Non-pigmented ciliary epithelial cell (primary cell): ENCODE results near the gene KIDINS220.

Source experiments
- DNase-seq: peaks from one replicate; pipeline ENCODE4 v3.0.0-alpha.2; 2010; ENCODE audit warnings: low read depth

KIDINS220 gene

DNA sequence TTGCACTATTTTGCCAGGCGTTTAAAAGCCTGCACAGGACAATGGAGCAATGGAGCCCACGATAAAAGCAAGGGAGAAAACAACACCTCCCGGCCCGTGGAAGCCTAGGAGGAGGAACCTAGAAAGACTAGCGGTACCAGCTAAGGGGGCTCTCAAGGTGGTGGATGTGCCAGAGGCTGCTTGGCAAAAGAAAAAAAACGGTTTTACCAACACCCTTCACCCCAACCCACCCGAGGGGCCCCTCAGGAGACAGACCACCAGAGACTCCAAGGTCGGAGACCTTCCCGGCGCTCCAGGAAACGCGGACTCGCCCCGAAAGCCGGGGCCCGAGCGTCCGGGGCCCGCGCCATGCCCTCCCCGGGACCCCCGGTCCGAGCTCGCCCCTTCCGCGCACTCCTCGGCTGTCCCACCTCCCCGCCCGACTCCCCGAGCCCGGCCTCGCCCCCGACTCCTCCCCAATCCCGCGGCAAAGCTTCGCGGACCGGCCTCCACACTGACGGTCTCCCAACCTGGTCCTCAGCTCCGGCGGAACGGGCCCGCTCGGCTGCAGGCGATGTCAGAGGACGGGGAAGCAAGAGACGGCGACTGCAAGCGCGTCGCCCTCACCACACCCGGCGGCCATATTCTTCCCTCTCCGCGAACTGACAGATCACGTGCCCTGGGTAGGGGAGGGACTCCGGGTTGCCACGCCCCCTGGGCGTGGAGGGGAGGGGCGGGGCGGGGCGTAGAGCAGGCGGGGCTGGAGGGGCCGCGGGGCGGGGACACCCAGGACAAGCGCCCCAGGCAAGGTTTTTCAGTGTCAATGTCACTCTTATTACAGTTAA, at the start of gene KIDINS220:
TSS of gene KIDINS220 (minus strand) at position 643 of the 824 bp plus-strand sequence. CDS start 10,520 bp downstream, outside the sequence.
- DNase-seq = no peak

DNA sequence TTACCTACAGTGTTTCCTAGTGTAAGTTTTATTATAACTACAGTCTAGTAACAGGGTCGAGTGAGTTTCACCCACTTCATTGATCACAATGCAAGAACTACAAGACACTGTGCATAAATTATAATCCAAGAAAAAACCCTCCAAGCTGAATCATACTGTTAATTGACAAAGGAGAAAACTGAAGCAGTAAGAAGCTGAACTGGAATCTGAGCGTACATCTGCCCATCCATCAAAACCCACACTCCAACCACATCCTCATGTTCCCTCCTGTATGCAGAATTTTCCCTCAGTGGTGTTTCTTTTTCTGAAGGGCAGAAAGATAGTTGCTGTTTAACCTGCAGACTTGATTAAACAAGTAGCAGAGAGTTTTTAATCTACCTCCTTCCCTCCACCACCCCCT, 49.5 kb upstream of the KIDINS220 start:
- no peak for DNase-seq

DNA sequence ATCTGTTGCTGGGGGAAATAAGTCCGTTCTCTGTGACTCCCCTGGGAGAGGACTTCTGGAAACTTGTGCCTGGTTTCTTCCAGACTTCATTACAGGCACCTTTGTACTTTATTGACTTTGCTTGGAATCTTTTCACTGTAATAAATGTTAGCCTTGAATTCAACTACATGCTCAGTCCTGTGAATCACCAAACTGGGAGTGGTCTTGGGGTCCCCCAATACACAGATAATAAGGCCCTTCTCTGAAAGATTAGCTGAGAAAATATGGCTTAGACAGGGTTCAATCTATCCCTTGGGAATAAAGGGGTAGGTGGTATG, 48.7 kb upstream of the KIDINS220 start:
- no peak for DNase-seq

DNA sequence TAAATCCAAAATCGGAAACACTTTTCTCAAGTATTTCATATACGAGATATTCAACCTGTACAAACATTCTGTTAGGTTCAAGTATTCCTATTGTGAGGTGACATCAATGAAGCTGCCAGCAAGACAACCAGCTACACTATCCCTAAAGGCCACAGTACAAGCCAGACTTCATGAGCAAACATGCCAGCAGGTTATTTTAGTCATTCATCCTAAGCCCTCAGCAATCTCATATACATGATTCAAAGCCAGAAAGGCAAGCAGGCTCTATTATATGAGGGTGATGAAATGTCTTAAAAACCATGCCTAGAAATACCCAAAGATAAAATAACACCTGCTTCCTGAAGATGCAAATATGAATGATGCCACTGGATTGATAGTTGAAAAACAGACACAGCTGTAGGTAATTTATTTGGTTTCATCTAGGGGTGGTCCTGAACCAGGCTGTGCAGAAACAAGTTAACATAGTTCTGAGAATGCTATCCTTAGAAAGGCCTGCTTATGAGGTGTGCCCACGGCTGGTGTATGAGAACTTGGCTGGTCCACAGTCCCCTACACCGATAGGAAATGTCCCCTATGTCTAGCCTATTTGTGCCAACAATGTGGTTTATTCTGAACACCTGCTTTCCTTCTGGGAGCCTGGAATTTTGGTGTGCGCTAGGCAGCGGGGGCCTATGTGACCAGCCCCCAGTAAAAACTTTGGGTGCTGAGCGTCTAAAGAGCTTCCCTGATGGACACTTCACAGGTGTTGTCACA, 48.2 kb upstream of the KIDINS220 start:
- DNase-seq = no peak

DNA sequence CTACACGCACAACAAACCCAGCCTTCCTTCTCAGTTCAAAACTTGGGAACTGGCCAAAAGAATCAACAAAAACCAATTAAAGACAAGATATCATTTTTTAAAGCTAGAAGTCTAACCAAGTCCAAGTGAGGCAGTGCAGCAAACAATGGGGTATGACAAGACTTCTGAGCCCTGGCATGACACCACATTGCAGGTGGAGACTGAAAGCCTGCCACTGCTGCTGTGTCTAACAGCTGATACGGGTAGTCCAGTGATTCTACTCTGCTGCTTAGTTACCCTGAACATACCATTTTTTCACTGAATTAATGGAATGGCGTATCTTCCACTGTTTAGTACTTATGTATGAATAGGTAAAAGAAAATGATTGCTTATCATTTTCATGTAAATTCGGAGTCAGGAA, 47.4 kb upstream of the KIDINS220 start:
- no peak for DNase-seq

DNA sequence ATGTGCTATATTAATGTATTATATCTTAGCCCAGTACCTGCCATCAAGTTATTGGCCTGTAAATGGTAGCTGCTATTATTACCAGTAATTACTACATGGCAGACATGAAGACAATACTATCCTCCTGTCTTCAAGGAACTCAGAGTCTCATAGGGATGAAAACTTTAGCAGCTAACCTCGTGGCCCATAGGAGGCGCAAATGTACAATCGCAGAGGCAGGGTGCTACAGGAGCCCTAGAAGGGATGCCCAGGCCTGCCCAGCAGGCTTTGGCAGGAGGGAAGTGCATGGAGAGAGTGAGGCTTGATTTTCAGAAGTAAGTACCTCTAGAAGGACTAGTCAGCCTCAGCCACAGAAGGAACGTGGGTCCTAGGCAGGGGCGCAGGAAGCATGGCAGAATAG, 44.7 kb upstream of the KIDINS220 start:
- DNase-seq = no peak

DNA sequence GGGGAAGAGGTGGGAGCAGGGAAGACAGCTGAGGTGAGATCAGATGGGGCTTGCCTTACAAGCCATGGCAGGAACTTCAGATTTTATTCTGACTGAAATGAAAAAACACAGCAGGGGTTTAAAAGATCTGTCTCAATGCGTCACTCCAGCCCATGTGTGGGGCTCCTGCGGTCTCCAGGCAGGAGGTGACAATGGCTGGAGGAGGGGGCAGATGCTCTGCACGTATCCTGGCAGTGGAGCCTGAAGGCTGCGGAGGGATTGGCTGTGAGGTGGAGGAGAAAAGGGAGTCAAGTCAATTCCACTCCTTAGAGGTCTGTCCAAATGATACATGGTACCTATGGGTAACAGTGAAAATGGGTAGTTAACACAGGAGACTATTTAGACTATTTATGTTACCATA, 40.5 kb upstream of the KIDINS220 start:
- DNase-seq = no peak

DNA sequence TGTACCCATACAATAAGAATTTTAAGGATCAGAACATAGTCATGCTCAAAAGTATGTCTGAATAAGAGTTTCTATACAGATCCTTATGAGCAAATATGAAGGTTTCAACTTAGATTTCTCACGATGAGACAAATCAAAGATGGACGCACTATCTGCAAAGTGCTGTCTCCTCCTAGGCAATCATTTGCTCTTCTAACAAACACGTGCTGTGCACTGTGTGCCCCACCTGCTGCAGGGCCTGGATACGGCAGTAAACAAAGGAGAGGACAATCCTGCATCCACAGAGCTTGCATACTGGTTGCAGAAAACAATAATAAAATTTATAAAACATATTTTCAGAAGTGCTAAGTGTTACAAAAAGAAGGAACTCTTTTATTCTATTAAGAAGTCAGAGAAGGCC, 39.9 kb upstream of the KIDINS220 start:
- no peak for DNase-seq

DNA sequence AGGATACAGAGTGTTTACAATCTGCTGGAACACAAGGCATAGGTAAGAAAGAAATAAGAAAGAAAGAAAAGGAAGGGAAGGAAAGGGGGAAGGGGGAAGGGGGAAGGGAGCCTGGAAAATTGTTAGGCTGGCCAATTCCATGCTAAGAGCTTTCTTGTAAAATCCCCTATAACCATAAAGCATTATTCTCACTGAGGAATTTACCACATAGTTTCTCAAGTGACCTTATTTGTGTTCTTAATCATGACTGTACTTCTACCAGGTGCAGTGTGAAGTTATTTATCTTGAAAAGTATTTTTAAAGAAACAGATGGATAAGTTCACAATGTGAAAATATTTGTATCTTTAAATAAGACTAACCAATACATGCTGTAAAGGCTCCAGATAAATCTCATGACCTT, 39.2 kb upstream of the KIDINS220 start:
- no peak for DNase-seq

DNA sequence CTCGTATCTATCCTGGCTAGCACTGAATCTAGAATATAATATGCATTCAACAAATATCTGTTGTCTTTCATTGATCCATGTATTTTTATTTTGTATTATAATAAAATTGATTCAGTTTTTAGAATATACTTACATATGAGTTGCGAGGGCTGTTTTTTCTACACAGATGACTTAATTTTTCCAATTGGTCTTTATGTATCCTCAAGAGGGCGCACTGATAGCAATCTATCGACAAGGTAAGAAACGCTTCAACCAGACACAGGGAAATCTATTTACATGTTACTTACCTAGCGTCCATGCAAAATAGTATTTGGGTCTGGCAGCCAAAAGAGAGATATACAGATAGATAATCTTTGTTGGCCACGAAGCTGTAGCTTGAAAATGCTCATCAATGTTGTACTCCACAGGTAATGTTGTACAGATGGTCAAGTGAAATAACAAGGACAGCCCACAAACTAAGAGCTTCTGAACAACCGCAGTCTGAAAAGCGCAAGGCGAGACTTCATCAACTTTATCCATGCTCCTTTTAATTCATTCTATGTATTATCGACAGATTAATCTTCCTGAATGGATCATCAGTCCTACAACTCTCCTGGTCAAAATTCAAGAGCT, 35.5 kb upstream of the KIDINS220 start:
- no peak for DNase-seq

DNA sequence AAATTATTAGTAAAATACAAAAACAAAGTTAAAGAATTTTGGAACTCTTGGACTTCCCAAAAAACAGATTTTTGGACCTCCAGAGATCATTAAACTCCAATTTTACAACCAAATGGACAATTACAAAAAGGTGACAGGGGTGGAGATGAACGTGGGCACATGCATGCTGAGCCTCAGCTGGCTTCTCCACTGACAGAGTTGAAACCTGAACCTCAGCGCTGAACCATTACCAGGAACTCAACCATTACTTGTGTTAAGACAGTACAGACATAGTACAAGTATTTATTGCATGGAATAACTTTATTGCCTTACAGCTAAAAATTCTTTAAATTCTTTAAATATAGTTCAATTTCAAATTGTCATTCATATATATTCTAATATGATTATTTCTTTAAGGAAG, 33.0 kb upstream of the KIDINS220 start:
- no peak for DNase-seq

DNA sequence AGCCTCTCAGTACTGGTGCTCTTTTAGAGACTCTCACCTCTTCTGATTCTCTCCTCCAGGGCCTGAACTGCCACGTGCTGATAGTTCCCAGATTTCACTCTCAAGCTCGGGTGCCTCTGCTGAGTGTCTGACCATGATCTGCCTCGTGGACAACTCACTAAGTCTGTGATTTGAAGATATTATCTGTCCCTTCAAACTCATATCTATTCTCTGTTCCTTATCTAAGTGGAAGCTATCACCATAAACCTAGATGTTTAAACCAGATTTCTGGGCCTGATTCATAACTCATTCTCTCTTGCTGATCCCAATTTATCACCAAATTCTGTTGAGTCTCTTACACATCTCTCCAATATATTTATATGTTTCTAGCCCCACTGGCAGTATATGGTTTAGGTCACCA, 29.9 kb upstream of the KIDINS220 start:
- DNase-seq = no peak

DNA sequence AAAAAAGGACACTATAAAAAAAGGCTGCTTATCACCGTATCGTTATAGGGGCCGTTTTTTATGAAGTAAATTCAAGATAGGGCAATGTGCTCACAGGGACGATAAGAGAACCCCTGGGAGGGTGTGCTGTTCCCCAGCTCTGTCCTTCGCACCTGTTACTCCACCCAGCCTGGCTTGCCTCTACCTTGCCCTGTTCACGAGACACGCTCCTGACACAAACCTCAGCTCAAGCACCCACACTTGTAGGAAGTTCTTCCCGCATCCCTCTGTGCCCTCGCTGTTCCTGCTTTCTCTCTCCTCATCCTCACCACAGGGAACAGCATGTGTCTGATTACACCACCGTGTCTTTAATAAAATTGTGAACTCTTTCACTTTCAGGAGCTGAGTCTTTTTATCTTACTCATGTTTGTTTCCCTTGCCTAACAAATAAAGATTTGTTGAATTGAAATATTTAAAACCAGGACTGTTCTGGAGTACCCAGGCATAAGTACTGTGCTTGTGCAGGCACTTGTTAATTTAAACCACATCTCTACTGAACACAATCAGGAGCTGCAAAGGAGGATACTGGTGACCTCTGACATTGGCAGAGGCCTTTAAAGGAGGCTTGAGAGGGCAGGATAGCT, 26.0 kb upstream of the KIDINS220 start:
- no peak for DNase-seq

DNA sequence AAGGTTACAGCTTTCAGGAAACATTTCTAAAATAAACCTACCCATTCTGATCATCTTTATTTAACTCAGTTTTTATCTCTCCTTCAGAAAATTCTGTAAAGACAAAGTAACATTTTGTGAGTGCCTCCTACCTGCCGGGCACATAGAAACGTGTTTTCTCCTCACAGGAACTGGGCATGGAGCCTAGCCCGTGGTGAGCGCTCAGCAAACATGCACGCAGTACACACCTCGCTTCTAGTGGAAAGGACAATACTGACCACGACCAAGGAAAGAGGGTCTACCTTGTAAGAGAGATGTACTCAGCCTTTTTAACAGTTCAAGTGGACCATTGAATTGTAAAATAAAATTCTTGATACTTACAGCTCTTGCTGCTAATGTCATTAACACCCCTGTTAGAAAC, 24.8 kb upstream of the KIDINS220 start:
- DNase-seq = no peak

DNA sequence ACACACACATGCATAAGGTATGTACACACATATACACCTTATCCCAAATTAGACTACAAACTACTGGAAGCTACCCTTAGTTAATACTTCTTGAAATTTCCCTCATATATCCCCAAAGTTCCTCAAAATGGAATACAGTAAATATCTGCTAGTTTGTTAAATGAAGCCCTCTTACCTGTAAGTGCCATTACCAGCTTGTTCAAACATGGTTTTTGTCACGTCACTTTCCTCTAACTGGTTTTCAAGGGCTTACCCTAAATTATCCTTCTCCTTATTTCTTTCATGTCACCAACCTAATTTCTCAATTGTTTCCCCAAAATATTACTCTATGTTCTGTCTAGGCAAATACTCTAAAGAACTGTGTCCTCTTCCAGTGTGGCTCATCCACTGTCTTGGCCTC, 24.4 kb upstream of the KIDINS220 start:
- no peak for DNase-seq

DNA sequence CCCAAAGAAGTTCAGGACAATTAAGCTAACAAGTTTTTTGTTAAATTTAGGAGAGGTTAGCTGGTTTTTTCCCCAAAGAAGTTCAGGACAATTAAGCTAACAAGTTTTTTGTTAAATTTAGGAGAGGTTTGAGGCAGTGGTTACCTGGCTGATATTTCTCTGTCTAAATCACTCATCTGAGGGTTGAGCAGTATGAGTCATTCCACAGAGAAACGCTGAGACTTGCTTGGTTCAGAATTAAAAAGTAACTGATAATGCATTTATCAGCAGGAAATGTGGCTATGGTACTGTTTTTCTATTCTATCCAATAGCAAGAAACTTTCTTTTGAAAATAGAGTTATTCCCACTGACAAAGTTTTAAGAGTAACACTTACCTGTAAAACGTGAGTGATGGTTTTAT, 22.8 kb upstream of the KIDINS220 start:
- no peak for DNase-seq

DNA sequence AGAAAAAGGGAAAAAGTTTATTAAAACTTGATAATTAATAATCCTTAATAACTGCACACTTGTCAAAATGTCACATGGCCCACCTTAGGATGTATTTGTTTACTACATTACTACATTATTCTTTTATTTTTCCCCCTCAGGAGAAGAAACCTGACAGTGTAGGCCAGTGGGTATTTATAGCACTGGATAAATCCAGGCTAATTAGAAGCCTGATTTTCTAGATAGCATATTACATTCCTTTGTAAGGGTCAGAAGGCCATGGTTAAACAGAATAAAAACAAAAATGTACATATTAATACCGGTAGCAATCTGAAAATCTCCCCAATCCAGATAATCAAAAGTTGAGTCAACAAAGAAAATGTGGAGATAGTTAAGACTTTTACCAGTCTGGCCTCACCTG, 21.5 kb upstream of the KIDINS220 start:
- DNase-seq = no peak

DNA sequence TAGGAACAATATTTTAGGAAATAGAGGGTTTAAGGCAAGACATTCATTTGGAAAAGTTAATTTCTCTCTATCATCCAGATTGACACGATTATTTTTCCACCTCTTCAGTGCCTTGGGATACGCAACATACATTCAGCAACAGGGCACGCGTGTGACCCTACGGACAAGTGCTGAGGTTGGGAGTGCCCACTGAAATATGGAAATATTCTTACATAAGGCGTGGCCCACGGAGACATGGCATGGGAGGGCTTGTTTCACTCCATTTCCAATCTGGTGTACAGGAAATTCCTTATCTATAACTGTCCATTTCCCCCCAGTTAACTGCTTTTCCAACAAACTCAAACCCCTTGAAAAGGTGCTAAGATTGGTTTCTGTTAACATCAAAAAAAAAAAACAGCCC, 20.9 kb upstream of the KIDINS220 start:
- DNase-seq = no peak

DNA sequence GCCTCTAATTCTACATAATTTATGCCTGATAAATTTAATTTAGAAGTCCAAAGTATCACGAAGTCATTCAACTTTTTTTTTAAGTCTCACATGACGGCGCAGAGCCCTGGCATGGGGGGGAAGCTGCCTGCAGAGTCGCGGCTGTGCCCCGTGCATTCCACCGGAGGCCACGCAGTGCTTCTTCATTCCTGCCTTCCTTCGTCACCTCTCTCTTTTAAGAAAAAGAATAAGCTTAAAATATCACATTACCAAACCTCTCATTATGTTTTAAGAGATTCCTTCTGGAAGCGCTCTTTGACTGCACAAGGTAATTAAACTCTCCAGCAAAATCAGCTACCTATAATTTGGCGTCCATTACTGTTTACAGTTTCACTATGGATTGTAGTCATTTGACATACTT, 20.3 kb upstream of the KIDINS220 start:
- DNase-seq = no peak

DNA sequence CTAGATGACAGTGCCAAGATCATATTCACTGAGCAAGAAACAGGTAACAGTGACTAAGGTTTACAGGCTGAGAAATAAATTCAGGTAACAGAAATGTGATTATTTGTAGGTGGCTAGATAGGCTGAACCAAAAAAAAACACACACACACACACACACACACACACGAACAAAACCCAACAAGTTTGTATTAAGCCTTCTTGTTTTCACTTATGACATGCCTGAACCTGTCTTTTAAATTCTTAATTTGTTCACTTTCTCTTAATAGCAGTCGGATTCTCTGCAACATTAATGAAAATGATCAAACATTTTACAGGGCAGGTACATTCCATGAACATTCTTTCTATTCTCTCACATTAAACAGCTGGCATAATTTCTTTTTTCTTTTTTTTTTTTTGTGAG, 18.8 kb upstream of the KIDINS220 start:
- DNase-seq = no peak

DNA sequence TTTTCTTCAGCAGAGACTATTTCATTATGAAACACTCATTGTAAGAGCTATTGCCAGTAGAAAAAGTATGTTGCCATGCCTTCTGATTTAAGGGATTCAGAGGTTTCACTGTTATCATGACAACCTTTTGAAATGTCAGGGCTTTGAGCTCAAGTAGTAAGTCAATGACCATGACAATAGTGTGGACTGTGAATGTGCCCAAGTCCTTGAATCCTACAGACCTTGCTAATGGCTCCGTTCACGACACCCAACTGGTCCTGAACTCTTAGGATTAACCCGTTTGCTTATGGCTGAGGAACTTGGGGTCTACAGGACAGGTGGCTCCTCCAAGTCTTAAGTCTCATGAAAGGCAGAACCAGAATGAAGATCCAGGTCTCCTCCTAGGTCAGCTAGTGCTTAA, 17.6 kb upstream of the KIDINS220 start:
- no peak for DNase-seq

DNA sequence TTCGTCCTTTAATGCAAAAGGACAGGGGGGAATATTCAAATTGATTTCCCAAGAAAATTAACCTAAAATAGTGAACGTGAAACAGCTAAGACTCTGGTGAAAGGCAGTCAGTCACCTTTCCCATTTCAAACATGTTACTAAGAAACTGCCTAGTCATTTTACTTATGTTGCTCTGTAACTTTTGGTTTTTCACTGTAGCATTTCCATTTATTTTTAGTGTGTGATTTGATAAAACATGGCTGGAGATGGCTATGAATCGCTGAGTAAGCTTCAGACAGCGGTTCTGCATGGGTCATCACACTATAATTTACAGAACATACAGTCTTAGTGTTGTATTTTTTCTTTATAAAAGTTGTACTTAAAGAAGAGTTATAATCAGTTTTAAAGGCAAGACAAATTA, 16.0 kb upstream of the KIDINS220 start:
- DNase-seq = no peak
